Retinal pigment epithelial cell (primary cell): ENCODE data around the gene HCN2.
A peak's percentile ranks its signal among the peaks of the same experiment; 100 is the strongest.
"Not testable (repeated sequence)": the region's sequence is repeated elsewhere in the genome, so short reads cannot be mapped to it uniquely, and the experiment has no call there.

ENCODE experiments used
- DNase-seq: peaks from one replicate; pipeline ENCODE4 v3.0.0-alpha.2; 2010; ENCODE audit warnings: low read depth
- H3K4me3 ChIP-seq: 2 replicates; pipeline ENCODE4 v1.5.1; 2011; ENCODE audit warnings: mild to moderate bottlenecking, low read length, control low read depth, moderate library complexity
- CTCF ChIP-seq: conservative IDR thresholded peaks from 2 replicates; pipeline ENCODE4 v1.5.1; 2011; ENCODE audit warnings: low read depth, low read length, control low read depth, inconsistent platforms

HCN2 gene

GRCh38 chr19:583198-583967 lies 6.3 kb upstream of the HCN2 start:
- H3K4me3 ChIP-seq, result no peak overlapping the region
- TF ChIP-seq CTCF, result no peak

GRCh38 chr19:583968-584239 lies 5.8 kb upstream of the HCN2 start:
- TF ChIP-seq CTCF, result no peak
- no peak overlapping the region for H3K4me3 ChIP-seq
- no peak for DNase-seq

More at GRCh38 chr19:583198-583967, 6.3 kb upstream of the HCN2 start:
- no peak for DNase-seq

GRCh38 chr19:584240-585001 lies 5.3 kb upstream of the HCN2 start:
- TF ChIP-seq CTCF, result peak; percentile 93
- H3K4me3 ChIP-seq, result no peak overlapping the region
- DNase-seq, result no peak

- not testable (repeated sequence) for H3K4me3 ChIP-seq, DNase-seq
These were observed 4.5 kb upstream of the HCN2 start for GRCh38 chr19:585146-585545.

GRCh38 chr19:585551-586110 lies 4.0 kb upstream of the HCN2 start:
- no peak overlapping the region for H3K4me3 ChIP-seq
- TF ChIP-seq CTCF, result no peak

GRCh38 chr19:588093-588740 lies 1.5 kb upstream of the HCN2 start:
- no peak for DNase-seq
- H3K4me3 ChIP-seq, result no peak overlapping the region

More at GRCh38 chr19:585551-586110, 4.0 kb upstream of the HCN2 start:
- no peak for DNase-seq

More at GRCh38 chr19:588093-588740, 1.5 kb upstream of the HCN2 start:
- peak; percentile 79 for TF ChIP-seq CTCF
